ENCODE data around the gene DNAJC8. TPM values are rescaled to one million over a fixed set of nuclear protein-coding genes. Genes with fewer than 3 reads are reported as not detected.

Gene DNAJC8, protein sequence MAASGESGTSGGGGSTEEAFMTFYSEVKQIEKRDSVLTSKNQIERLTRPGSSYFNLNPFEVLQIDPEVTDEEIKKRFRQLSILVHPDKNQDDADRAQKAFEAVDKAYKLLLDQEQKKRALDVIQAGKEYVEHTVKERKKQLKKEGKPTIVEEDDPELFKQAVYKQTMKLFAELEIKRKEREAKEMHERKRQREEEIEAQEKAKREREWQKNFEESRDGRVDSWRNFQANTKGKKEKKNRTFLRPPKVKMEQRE
- total RNA-seq, result 54.2 and 77.3 TPM in 2 replicates

GRCh38 chr1:28232558-28233263, at the start of gene DNAJC8:
Gene DNAJC8, minus strand, starts transcription at chr1:28233029. Its CDS starts 31 bp downstream, at chr1:28232998.

GRCh38 chr1:28259252-28259933, 26.6 kb upstream of the DNAJC8 start, which contains the start of gene SESN2:
Gene SESN2, plus strand, starts transcription at chr1:28259518. Its CDS starts 330 bp downstream, at chr1:28259848.

GRCh38 chr1:28235755-28236655, 3.2 kb upstream of the DNAJC8 start, which contains the start of gene ATP5IF1:
Gene ATP5IF1, plus strand, starts transcription at chr1:28236124. Its CDS starts 60 bp downstream, at chr1:28236184.

GRCh38 chr1:28176492-28177470, 56.0 kb downstream of the DNAJC8 start, which contains the start of gene PTAFR:
Gene PTAFR, minus strand, starts transcription at chr1:28176690. Its CDS starts 25,669 bp downstream, at chr1:28151021.

Other genes with a start within 250 kb of the DNAJC8 start
- gene EYA3, start 144.4 kb downstream of the DNAJC8 start, total RNA-seq, result 17.6 and 28.7 TPM in 2 replicates
- gene PTAFR, start 56.3 kb downstream of the DNAJC8 start, total RNA-seq, result 0.29 TPM in 1 of 2 replicates, not detected in the other
- gene ATP5IF1, start 3.1 kb upstream of the DNAJC8 start, total RNA-seq, result 82.0 and 98.2 TPM in 2 replicates
- gene SESN2, start 26.5 kb upstream of the DNAJC8 start, total RNA-seq, result 23.1 and 24.5 TPM in 2 replicates
- gene MED18, start 96.0 kb upstream of the DNAJC8 start, total RNA-seq, result 17.3 and 19.7 TPM in 2 replicates
- gene PHACTR4, start 136.7 kb upstream of the DNAJC8 start, total RNA-seq, result 25.8 and 38.8 TPM in 2 replicates

Data from vein endothelial cell (primary cell).